C4-2B (cell line): ENCODE data around the gene KLHL2.
A peak's percentile ranks its signal among the peaks of the same experiment; 100 is the strongest.

Experiments
- H3K27ac ChIP-seq: fragments of 450-650 bp; 2 replicates; pipeline ENCODE4 v1.5.1; 2017
- ZFX ChIP-seq: fragments of 450-650 bp; IDR thresholded peaks from 2 replicates; pipeline ENCODE4 v1.6.1; 2017
- TF ChIP-seq, protein P1 (sequence below): fragments of 450-650 bp; conservative IDR thresholded peaks from 2 replicates; pipeline ENCODE4 v1.5.1; 2017; ENCODE audit warnings: mild to moderate bottlenecking

KLHL2 gene

DNA sequence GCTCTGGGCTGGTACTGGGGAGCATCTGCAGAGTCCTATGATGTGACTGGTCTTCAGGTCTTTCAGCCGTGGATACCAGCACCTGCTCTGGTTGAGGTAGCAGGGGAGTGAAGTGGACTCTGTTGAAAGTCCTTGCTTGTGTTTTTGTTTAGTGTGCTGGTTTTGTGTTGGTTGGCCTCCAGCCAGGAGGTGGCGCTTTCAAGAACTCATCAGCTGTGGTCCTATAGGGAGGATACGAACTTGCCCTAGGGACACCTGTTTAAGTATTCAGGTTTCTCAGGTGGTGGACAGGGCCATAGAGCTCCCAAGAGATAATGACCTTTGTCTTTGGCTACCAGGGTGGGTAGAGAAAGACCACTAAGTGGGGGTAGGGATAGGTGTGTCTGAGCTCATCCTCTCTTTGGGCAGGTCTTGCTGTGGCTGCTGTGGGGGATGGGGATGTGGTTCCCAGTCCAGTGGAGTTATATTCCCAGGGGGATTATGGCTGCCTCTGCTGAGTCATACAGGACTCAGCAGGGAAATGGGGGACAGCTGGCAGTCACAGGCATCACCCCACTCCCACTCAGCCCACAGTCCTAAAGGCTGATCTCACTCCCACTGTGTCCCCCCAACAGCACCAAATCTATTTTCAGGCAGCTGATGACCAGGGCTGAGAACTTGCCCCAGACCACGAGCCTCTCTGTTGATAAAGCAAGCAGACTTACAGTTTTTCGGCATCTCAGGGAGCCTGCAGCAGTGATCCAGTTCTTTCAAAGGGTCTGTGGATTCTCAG is 144.2 kb downstream of the KLHL2 start:
- no peak for TF ChIP-seq ZFX
- TF ChIP-seq, protein P1, sequence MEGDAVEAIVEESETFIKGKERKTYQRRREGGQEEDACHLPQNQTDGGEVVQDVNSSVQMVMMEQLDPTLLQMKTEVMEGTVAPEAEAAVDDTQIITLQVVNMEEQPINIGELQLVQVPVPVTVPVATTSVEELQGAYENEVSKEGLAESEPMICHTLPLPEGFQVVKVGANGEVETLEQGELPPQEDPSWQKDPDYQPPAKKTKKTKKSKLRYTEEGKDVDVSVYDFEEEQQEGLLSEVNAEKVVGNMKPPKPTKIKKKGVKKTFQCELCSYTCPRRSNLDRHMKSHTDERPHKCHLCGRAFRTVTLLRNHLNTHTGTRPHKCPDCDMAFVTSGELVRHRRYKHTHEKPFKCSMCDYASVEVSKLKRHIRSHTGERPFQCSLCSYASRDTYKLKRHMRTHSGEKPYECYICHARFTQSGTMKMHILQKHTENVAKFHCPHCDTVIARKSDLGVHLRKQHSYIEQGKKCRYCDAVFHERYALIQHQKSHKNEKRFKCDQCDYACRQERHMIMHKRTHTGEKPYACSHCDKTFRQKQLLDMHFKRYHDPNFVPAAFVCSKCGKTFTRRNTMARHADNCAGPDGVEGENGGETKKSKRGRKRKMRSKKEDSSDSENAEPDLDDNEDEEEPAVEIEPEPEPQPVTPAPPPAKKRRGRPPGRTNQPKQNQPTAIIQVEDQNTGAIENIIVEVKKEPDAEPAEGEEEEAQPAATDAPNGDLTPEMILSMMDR = no peak
- no peak overlapping the region for H3K27ac ChIP-seq

DNA sequence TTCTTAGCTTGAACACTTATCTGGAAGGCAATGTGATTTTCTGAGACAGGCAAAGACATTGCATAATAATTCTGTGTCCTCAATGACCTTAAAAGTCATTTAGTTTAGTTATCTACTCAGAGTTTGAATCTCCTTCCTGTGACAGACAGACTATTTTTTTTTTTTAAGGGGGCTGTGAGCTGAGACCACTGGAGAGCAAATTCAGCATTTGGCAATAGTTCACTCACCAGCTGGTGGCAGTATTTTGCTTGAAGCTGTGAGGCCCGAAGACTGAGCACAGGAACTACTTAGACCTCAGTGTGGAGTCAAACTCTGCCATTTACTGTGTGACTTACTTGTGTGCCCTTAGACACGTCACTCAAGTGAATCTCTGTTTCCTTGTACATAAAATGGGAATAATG is 148.5 kb downstream of the KLHL2 start:
- H3K27ac ChIP-seq = no peak overlapping the region
- TF ChIP-seq ZFX = no peak
- TF ChIP-seq, protein P1 = peak; percentile 70

- no peak overlapping the region for H3K27ac ChIP-seq
- TF ChIP-seq, protein P1 = no peak
- no peak for TF ChIP-seq ZFX
Measured at GRCh38 chr4:165359506-165359905, 152.1 kb downstream of the KLHL2 start.

- TF ChIP-seq, protein P1 = no peak
- no peak for TF ChIP-seq ZFX
- H3K27ac ChIP-seq = no peak overlapping the region
Measured at GRCh38 chr4:165360041-165360695, 152.8 kb downstream of the KLHL2 start.

GRCh38 chr4:165360985-165361670 is 153.8 kb downstream of the KLHL2 start:
- TF ChIP-seq ZFX = no peak
- TF ChIP-seq, protein P1 = no peak
- no peak overlapping the region for H3K27ac ChIP-seq

DNA sequence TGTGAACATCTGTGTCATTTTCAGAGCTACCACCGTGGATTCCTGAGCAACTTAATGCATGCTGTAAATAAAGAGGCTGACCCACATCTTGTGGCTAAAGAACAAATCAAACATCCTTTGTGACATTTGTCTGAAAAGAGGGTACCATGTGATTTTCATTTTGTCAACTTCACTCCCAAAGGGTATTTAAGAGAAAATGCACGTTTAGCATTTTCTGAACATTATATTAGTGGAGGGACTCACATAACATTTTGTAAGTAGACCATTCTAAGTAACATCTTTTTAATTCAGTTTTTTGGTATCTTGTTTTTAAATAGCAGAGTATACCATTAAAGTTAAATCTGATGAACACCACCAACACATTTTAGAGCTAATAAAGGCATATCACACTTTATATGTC is 154.4 kb downstream of the KLHL2 start:
- TF ChIP-seq, protein P1 = no peak
- no peak overlapping the region for H3K27ac ChIP-seq
